Endothelial cell of umbilical vein (primary cell): ENCODE results near the gene CCDC12. TPM values are rescaled to one million over a fixed set of nuclear protein-coding genes. Genes with fewer than 3 reads are reported as not detected.
A peak's percentile ranks its signal among the peaks of the same experiment; 100 is the strongest.

Experiments
- BruUV-seq: library from RNA; stranded (reverse); fragments of 400-500 nt; replicated peaks from 2 replicates; lab custom pipeline; 2021; lab: Mats Ljungman, UMichigan
- CTCF ChIA-PET: fragments of 300-600, 350-600 bp; sonication (Branson Sonifier 250); formaldehyde crosslinking; loops from one replicate; lab custom pipeline; 2021; ENCODE audit warnings: antibody characterized with exemption, inconsistent platforms; lab: Charles Lee
- POLR2A ChIA-PET: fragments of 300-600, 350-600 bp; sonication (Branson Sonifier 250); formaldehyde crosslinking; loops from one replicate; lab custom pipeline; 2021; ENCODE audit warnings: antibody characterized with exemption, inconsistent platforms; lab: Charles Lee
- DNase-seq: peaks from one replicate; pipeline ENCODE4 v3.0.0-alpha.2; 2011; ENCODE audit warnings: low read depth, low spot score
- FAIRE-seq: peaks from 2 replicates; lab custom pipeline; 2011; peaks lifted over from hg19 to GRCh38; lab: Jason Lieb, UNC
- H2AFZ ChIP-seq: 2 replicates; pipeline ENCODE4 v1.6.0; 2012; ENCODE audit warnings: low read depth, low read length, control low read depth, inconsistent platforms
- H3K27ac ChIP-seq: 2 replicates; pipeline ENCODE4 v1.5.1; 2011; ENCODE audit warnings: low read depth, mild to moderate bottlenecking, control low read depth, low read length, moderate library complexity; ENCODE audit not compliant: insufficient read depth
- H3K27me3 ChIP-seq, 2 experiments: 2 replicates each; pipeline versions ENCODE4 v1.6.0 to v1.6.1; 2011; ENCODE audit warnings: low read length in 2 of 2, mixed read lengths in 1 of 2; ENCODE audit not compliant: control insufficient read depth in 2 of 2, insufficient read depth in 2 of 2
- H3K36me3 ChIP-seq, 2 experiments: 2 replicates in 1 of 2; 3 replicates in 1 of 2; pipeline ENCODE4 v1.5.1; 2011; ENCODE audit warnings: low read length in 2 of 2, mild to moderate bottlenecking in 1 of 2, moderate library complexity in 1 of 2; ENCODE audit not compliant: control insufficient read depth in 2 of 2, insufficient read depth in 2 of 2; ENCODE audit errors: extremely low read depth in 1 of 2
- H3K4me1 ChIP-seq: 3 replicates; pipeline ENCODE4 v1.5.1; 2011; ENCODE audit warnings: mild to moderate bottlenecking, low read length; ENCODE audit not compliant: control insufficient read depth, insufficient read depth; ENCODE audit errors: extremely low read depth
- H3K4me2 ChIP-seq: 2 replicates; pipeline ENCODE4 v1.6.1; 2011; ENCODE audit warnings: low read length, control low read depth, mixed read lengths; ENCODE audit not compliant: insufficient read depth
- H3K4me3 ChIP-seq, 3 experiments: fragments of 200-600 bp in 1 of 3; sonication (generic), shearing (Covaris generic) in 1 of 3; replicated peaks in 1 of 3; 2 replicates each; pipeline ENCODE4 v1.5.1; 2011 to 2016; ENCODE audit warnings: control low read depth in 3 of 3, low read length in 3 of 3, mild to moderate bottlenecking in 2 of 3, inconsistent platforms in 1 of 3, low read depth in 1 of 3, moderate library complexity in 1 of 3; ENCODE audit not compliant: insufficient read depth in 1 of 3
- H3K79me2 ChIP-seq: 2 replicates; pipeline ENCODE4 v1.6.0; 2012; ENCODE audit warnings: low read length, inconsistent platforms; ENCODE audit not compliant: control insufficient read depth, insufficient read depth
- H3K9ac ChIP-seq: replicated peaks from 2 replicates; pipeline ENCODE3; 2011; ENCODE audit warnings: low read length, control low read depth; ENCODE audit not compliant: insufficient read depth; ENCODE audit errors: extremely low read depth
- H3K9me1 ChIP-seq: replicated peaks from 3 replicates; pipeline ENCODE4 v1.6.0; 2011; ENCODE audit warnings: mild to moderate bottlenecking, low read length; ENCODE audit not compliant: control insufficient read depth, insufficient read depth; ENCODE audit errors: extremely low read depth
- H3K9me3 ChIP-seq: replicated peaks from 2 replicates; pipeline ENCODE4 v1.5.1; 2012; ENCODE audit warnings: low read length, inconsistent platforms; ENCODE audit not compliant: control insufficient read depth, insufficient read depth
- H4K20me1 ChIP-seq: replicated peaks from 2 replicates; pipeline ENCODE3; 2011; ENCODE audit warnings: mild to moderate bottlenecking, low read length; ENCODE audit not compliant: control insufficient read depth, insufficient read depth; ENCODE audit errors: extremely low read depth
- CTCF ChIP-seq, 2 donors: IDR thresholded peaks; 1 replicate in 1 of 2; 2 replicates in 1 of 2; pipeline ENCODE4 v1.5.1; 2011; ENCODE audit warnings: low read length in 2 of 2, mild to moderate bottlenecking in 2 of 2, moderate library complexity in 2 of 2, control low read depth in 1 of 2, inconsistent platforms in 1 of 2, low read depth in 1 of 2; ENCODE audit not compliant: insufficient read depth in 1 of 2; ENCODE audit errors: extremely low read depth in 1 of 2
- EZH2 ChIP-seq: IDR thresholded peaks from 2 replicates; pipeline ENCODE4 v1.6.1; 2012; ENCODE audit warnings: borderline replicate concordance, low read depth, mild to moderate bottlenecking, moderate library complexity, low read length, inconsistent platforms; ENCODE audit not compliant: severe bottlenecking
- FOS ChIP-seq: IDR thresholded peaks from 2 replicates; pipeline ENCODE4 v1.6.1; 2011; ENCODE audit warnings: mild to moderate bottlenecking, low read length, moderate library complexity, borderline replicate concordance; ENCODE audit not compliant: insufficient read depth
- GATA2 ChIP-seq: IDR thresholded peaks from 2 replicates; pipeline ENCODE4 v1.7.0; 2011; ENCODE audit warnings: low read depth, mild to moderate bottlenecking, moderate library complexity, mixed read lengths, low read length; ENCODE audit not compliant: insufficient read length, insufficient read depth
- JUN ChIP-seq: IDR thresholded peaks from 2 replicates; pipeline ENCODE4 v1.6.1; 2011; ENCODE audit warnings: borderline replicate concordance, low read depth; ENCODE audit not compliant: insufficient read length, insufficient read depth
- MAX ChIP-seq: IDR thresholded peaks from 2 replicates; pipeline ENCODE4 v1.6.1; 2011; ENCODE audit not compliant: insufficient read depth, insufficient read length
- MYC ChIP-seq: IDR thresholded peaks from one replicate; pipeline ENCODE4 v1.6.1; 2011; ENCODE audit warnings: mild to moderate bottlenecking, low read depth, low read length
- POLR2A ChIP-seq: IDR thresholded peaks from 2 replicates; pipeline ENCODE4 v1.6.1; 2012; ENCODE audit warnings: low read depth, mild to moderate bottlenecking, control low read depth, low read length
- POLR2AphosphoS5 ChIP-seq: IDR thresholded peaks from 2 replicates; pipeline ENCODE4 v1.6.1; 2012; ENCODE audit warnings: low read depth, mild to moderate bottlenecking, control low read depth, low read length, moderate library complexity; ENCODE audit not compliant: insufficient read depth
- dilution Hi-C: fragments of 300-500 bp; cut with MboI; formaldehyde crosslinking; loops from one replicate; pipeline ENCODE4 v1.15.0; 2019; ENCODE audit warnings: low sequenced_read_pairs; ENCODE audit not compliant: extremely low pct_ligation_motif_present
- intact Hi-C: fragments of 100-400 bp; cut with micrococcal nuclease; formaldehyde crosslinking; loops from one replicate; pipeline ENCODE4 v1.10.0; 2022
- polyA plus RNA-seq, 4 experiments: library from polyadenylated mRNA; depleted of rRNA in 3 of 4; stranded (reverse) in 3 of 4; unstranded in 1 of 4; fragments of >200 nt; gene quantifications; 2 replicates each; pipeline versions ENCODE4 v1.2.1 to v1.2.3, GENCODE V29; 2011 to 2012; ENCODE audit warnings: missing spikeins in 1 of 4
- total RNA-seq: library from RNA; stranded (reverse); gene quantifications from 2 replicates; pipeline ENCODE4 v1.2.3, GENCODE V29; 2021

CCDC12 gene
- total and polyA plus RNA-seq, 2 donors (not counting 3 experiments of a cell fraction or from before 2014, with no cell fraction given), result 35.1 to 50.5 TPM

- CTCF ChIA-PET, result interaction anchor here (0.9 to 2.2 kb wide), 5 partner anchors 18 to 51 kb away, joined by 4 to 10 read pairs (median 5); no protein-coding TSS in a partner anchor
- no peaks in the 10 kb centered on the region for H3K9me3 ChIP-seq
- POLR2A ChIA-PET, result interaction anchor here (1.0 to 1.8 kb wide), 2 partner anchors 15 to 47 kb away, joined by 3 to 7 read pairs; partner anchors contain the start of gene NBEAL2
- no peak overlapping the region for H3K9ac ChIP-seq
- peak; percentile 62 for DNase-seq
- no peaks in the 10 kb centered on the region for H3K9me1 ChIP-seq
- H3K27ac ChIP-seq, result peak overlapping the region; percentile 60
- H3K4me1 ChIP-seq, result peaks cover 73% of the 10 kb centered on the region
- H3K36me3 ChIP-seq, result no peaks in the 10 kb centered on the region
- no peak for TF ChIP-seq GATA2
- no peak for TF ChIP-seq MAX
- TF ChIP-seq CTCF (IDR thresholded peaks at IDR 0.05; ENCODE audit: extremely low read depth in 1 of 2, insufficient read depth in 1 of 2, low read depth in 1 of 2, low read length in 2 of 2), result no peak
- TF ChIP-seq MYC, result no peak
- TF ChIP-seq POLR2A, result no peak
- no peak for TF ChIP-seq POLR2AphosphoS5
- TF ChIP-seq FOS, result no peak
- no peak for TF ChIP-seq JUN
- no peak for TF ChIP-seq EZH2
- no peak overlapping the region for H3K4me3 ChIP-seq
- dilution Hi-C loops (no loop called here), intact Hi-C loops (no loop called here)
- no peak overlapping the region for H2AFZ ChIP-seq
- H3K4me2 ChIP-seq, result peak overlapping the region; percentile 39
- no peaks in the 10 kb centered on the region for H3K27me3 ChIP-seq
- FAIRE-seq, result peak; percentile 72
- H4K20me1 ChIP-seq, result no peaks in the 10 kb centered on the region
- peaks cover 66% of the 10 kb centered on the region for H3K79me2 ChIP-seq
- BruUV-seq, result no TSS peak
Measured at GRCh38 chr3:46931631-46932331, 44.8 kb downstream of the CCDC12 start.
